HCT116 (cell line): ENCODE results near the gene SCFD1. TPM values are rescaled to one million over a fixed set of nuclear protein-coding genes. Genes with fewer than 3 reads are reported as not detected.

Source experiments
- ATAC-seq: fragments of 200-7000 bp; cut with Tn5 transposase; 2 replicates; pipeline ENCODE4 v1.9.1; 2020; ENCODE audit warnings: mild to moderate bottlenecking, moderate library complexity
- BruUV-seq: library from RNA; stranded (reverse); fragments of 400-500 nt; replicated peaks from 2 replicates; lab custom pipeline; 2021; lab: Mats Ljungman, UMichigan
- CTCF ChIA-PET: fragments of 300-600 bp; sonication (Branson Sonifier 250); formaldehyde crosslinking; loops from one replicate; lab custom pipeline; 2021; ENCODE audit warnings: antibody characterized with exemption; lab: Charles Lee
- POLR2A ChIA-PET: fragments of 300-600, 350-600 bp; sonication (Branson Sonifier 250); formaldehyde crosslinking; loops from one replicate; lab custom pipeline; 2021; ENCODE audit warnings: antibody characterized with exemption; lab: Charles Lee
- RAD21 ChIA-PET, 2 experiments: fragments of 300-600 bp; sonication (Branson Sonifier 250); formaldehyde crosslinking; loops; one replicate each; lab custom pipeline; 2023; ENCODE audit warnings: low total read pairs in 2 of 2; ENCODE audit not compliant: uncharacterized antibody in 2 of 2, unreplicated experiment in 2 of 2, low non-redundant PET in 1 of 2; lab: Charles Lee
- DNase-seq: peaks from one replicate; pipeline ENCODE4 v3.0.0-alpha.2; 2010; ENCODE audit warnings: low read depth, low spot score
- H2AFZ ChIP-seq: fragments of 200-600 bp; shearing (Covaris generic), sonication (generic); 2 replicates; pipeline ENCODE4 v1.6.1; 2017; ENCODE audit warnings: low read depth, mixed run types, mixed read lengths, antibody characterized with exemption, low read length; ENCODE audit not compliant: poor library complexity, severe bottlenecking
- H3K27ac ChIP-seq: 2 replicates; pipeline ENCODE4 v1.5.1; 2012; ENCODE audit warnings: low read depth, low read length
- H3K27me3 ChIP-seq: fragments of 200-600 bp; sonication (generic); 2 replicates; pipeline ENCODE4 v1.6.1; 2016; ENCODE audit warnings: mixed run types, low read length, mixed read lengths; ENCODE audit not compliant: insufficient read depth
- H3K36me3 ChIP-seq, 2 experiments: fragments of 200-500 bp in 1 of 2; fragments of 200-600 bp in 1 of 2; sonication (Bioruptor generic) in 1 of 2; sonication (generic) in 1 of 2; 2 replicates each; pipeline versions ENCODE4 v1.5.1 to v1.6.1; 2014 to 2016; ENCODE audit warnings: low read length in 2 of 2, inconsistent platforms in 1 of 2, mixed read lengths in 1 of 2, mixed run types in 1 of 2; ENCODE audit not compliant: insufficient read depth in 2 of 2, control insufficient read depth in 1 of 2
- H3K4me1 ChIP-seq, 2 experiments: fragments of 200-600 bp in 1 of 2; sonication (generic) in 1 of 2; 2 replicates each; pipeline versions ENCODE4 v1.5.1 to v1.6.1; 2012 to 2017; ENCODE audit warnings: low read length in 2 of 2, inconsistent platforms in 1 of 2, mild to moderate bottlenecking in 1 of 2, mixed read lengths in 1 of 2, mixed run types in 1 of 2, moderate library complexity in 1 of 2; ENCODE audit not compliant: insufficient read depth in 2 of 2, control insufficient read depth in 1 of 2
- H3K4me2 ChIP-seq: fragments of 200-600 bp; sonication (generic); 2 replicates; pipeline ENCODE4 v1.6.1; 2017; ENCODE audit warnings: mixed run types, low read length, mixed read lengths
- H3K4me3 ChIP-seq, 2 experiments: fragments of 200-600 bp in 1 of 2; sonication (generic) in 1 of 2; replicated peaks in 1 of 2; 2 replicates each; pipeline ENCODE4 v1.5.1; 2011 to 2016; ENCODE audit warnings: low read length in 2 of 2, control low read depth in 1 of 2, low read depth in 1 of 2, mild to moderate bottlenecking in 1 of 2, mixed read lengths in 1 of 2, mixed run types in 1 of 2
- H3K79me2 ChIP-seq: fragments of 200-600 bp; sonication (generic); 2 replicates; pipeline ENCODE4 v1.6.1; 2017; ENCODE audit warnings: mild to moderate bottlenecking, mixed run types, low read length, moderate library complexity, mixed read lengths; ENCODE audit not compliant: insufficient read depth
- H3K9ac ChIP-seq: fragments of 200-600 bp; sonication (generic); 2 replicates; pipeline ENCODE4 v1.6.1; 2016; ENCODE audit warnings: low read length, mixed read lengths
- H3K9me2 ChIP-seq: fragments of 200-600 bp; sonication (generic), shearing (Covaris generic); 2 replicates; pipeline ENCODE4 v1.6.1; 2017; ENCODE audit warnings: mixed run types, mild to moderate bottlenecking, moderate library complexity; ENCODE audit not compliant: insufficient read depth
- H3K9me3 ChIP-seq, 2 experiments: fragments of 200-500 bp in 1 of 2; fragments of 200-600 bp in 1 of 2; sonication (Bioruptor generic) in 1 of 2; sonication (generic) in 1 of 2; 2 replicates each; pipeline ENCODE4 v1.6.1; 2014 to 2017; ENCODE audit warnings: low read length in 2 of 2, mixed read lengths in 2 of 2, inconsistent platforms in 1 of 2, low read depth in 1 of 2, mild to moderate bottlenecking in 1 of 2, mixed run types in 1 of 2, moderate library complexity in 1 of 2; ENCODE audit not compliant: control insufficient read depth in 1 of 2, insufficient read depth in 1 of 2
- H4K20me1 ChIP-seq: fragments of 200-600 bp; sonication (generic), shearing (Covaris generic); 2 replicates; pipeline ENCODE4 v1.6.1; 2017; ENCODE audit warnings: mixed run types, mild to moderate bottlenecking, moderate library complexity; ENCODE audit not compliant: insufficient read depth
- EGR1 ChIP-seq: IDR thresholded peaks from 2 replicates; pipeline ENCODE4 v1.6.1; 2012; ENCODE audit warnings: low read depth
- EZH2 ChIP-seq: fragments of 200-600 bp; sonication (generic); IDR thresholded peaks from 2 replicates; pipeline ENCODE4 v1.6.1; 2017; ENCODE audit warnings: antibody characterized with exemption, mixed run types
- FOSL1 ChIP-seq: IDR thresholded peaks from 2 replicates; pipeline ENCODE4 v1.6.1; 2012; ENCODE audit warnings: low read depth
- JUND ChIP-seq: IDR thresholded peaks from 2 replicates; pipeline ENCODE4 v1.6.1; 2012
- POLR2AphosphoS5 ChIP-seq: IDR thresholded peaks from 2 replicates; pipeline ENCODE4 v1.6.1; 2011; ENCODE audit warnings: mild to moderate bottlenecking, low read depth, low read length, moderate library complexity
- RAD21 ChIP-seq: IDR thresholded peaks from 2 replicates; pipeline ENCODE4 v1.6.1; 2012; ENCODE audit warnings: low read depth, mild to moderate bottlenecking
- SIN3A ChIP-seq: IDR thresholded peaks from 2 replicates; pipeline ENCODE4 v1.6.1; 2012; ENCODE audit warnings: low read depth
- SP1 ChIP-seq: IDR thresholded peaks from 2 replicates; pipeline ENCODE4 v1.6.1; 2012; ENCODE audit warnings: low read depth
- SRF ChIP-seq: IDR thresholded peaks from 2 replicates; pipeline ENCODE4 v1.6.1; 2012; ENCODE audit warnings: low read depth
- TCF7L2 ChIP-seq: IDR thresholded peaks from 2 replicates; pipeline ENCODE4 v1.7.0; 2011; ENCODE audit warnings: borderline replicate concordance, inconsistent platforms; ENCODE audit not compliant: insufficient read depth, insufficient read length; ENCODE audit errors: extremely low read depth
- YY1 ChIP-seq: IDR thresholded peaks from 2 replicates; pipeline ENCODE4 v1.6.1; 2011; ENCODE audit warnings: low read length, low read depth, moderate library complexity, mild to moderate bottlenecking; ENCODE audit not compliant: insufficient replicate concordance; ENCODE audit errors: extremely low read depth
- ZFX ChIP-seq: fragments of 450-650 bp; IDR thresholded peaks from 2 replicates; pipeline ENCODE4 v1.6.1; 2017
- ZNF274 ChIP-seq: fragments of 200-500 bp; sonication (Bioruptor generic); IDR thresholded peaks from 2 replicates; pipeline ENCODE4 v1.6.1; 2014; ENCODE audit warnings: mild to moderate bottlenecking, low read depth, low read length, inconsistent platforms
- intact Hi-C: fragments of 100-400 bp; cut with micrococcal nuclease; formaldehyde crosslinking; loops from 2 replicates; pipeline ENCODE4 v1.10.0; 2022
- total RNA-seq: library from RNA; stranded (reverse); gene quantifications from one replicate; pipeline ENCODE4 v1.2.1, GENCODE V29; 2021; ENCODE audit not compliant: unreplicated experiment
- TF ChIP-seq, protein P1 (sequence below): IDR thresholded peaks from 2 replicates; pipeline ENCODE4 v1.6.1; 2012
- TF ChIP-seq, protein P2 (sequence below): IDR thresholded peaks from 2 replicates; pipeline ENCODE4 v1.6.1; 2011; ENCODE audit warnings: mild to moderate bottlenecking, low read length, moderate library complexity; ENCODE audit not compliant: insufficient replicate concordance; ENCODE audit errors: extremely low read depth
- TF ChIP-seq, protein P3 (sequence below): IDR thresholded peaks from 2 replicates; pipeline ENCODE4 v1.6.1; 2012

The SCFD1 gene
- total RNA-seq, 1 experiment from 2014 or later, result 71.1 TPM

DNA sequence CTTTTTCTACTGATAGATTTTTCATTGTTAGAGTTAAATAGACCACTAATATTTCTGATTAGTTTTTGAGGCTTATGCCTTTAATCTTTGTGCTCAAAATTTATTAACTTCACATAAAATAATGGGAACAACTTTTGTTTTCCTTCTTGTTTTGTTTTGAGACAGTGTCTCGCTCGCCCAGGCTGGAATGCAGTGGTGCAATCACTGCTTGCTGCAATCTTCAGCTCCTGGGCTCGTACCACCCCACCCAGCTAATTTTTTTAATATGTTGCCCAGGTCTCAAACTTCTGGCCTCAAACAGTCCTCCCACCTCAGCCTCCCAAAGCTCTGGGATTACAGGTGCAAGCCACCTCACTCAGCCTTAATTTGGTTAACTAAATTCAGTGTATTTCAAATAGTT lies 16.8 kb downstream of the SCFD1 start:
- Histone ChIP-seq H2AFZ (no peak overlapping the region), H3K4me2 (no peak overlapping the region), H3K36me3 (peaks cover 13 to 27% of the 10 kb centered on the region in 2 experiments; a peak in 3 of 4 replicates), H4K20me1 (no peaks in the 10 kb centered on the region), H3K79me2 (no peaks in the 10 kb centered on the region), H3K27ac (no peak overlapping the region), H3K4me1 (no peaks in the 10 kb centered on the region), H3K4me3 (no peak overlapping the region), H3K27me3 (no peaks in the 10 kb centered on the region), H3K9ac (no peak overlapping the region), H3K9me2 (no peaks in the 10 kb centered on the region), H3K9me3 (no peaks in the 10 kb centered on the region)
- no TSS peak for BruUV-seq
- RAD21 ChIA-PET, result no interaction called here
- POLR2A ChIA-PET, result no interaction called here
- TF ChIP-seq, protein P1, sequence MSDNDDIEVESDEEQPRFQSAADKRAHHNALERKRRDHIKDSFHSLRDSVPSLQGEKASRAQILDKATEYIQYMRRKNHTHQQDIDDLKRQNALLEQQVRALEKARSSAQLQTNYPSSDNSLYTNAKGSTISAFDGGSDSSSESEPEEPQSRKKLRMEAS, result no peak
- TF ChIP-seq RAD21, result no peak
- intact Hi-C loops, result no loop called here
- no peak for ATAC-seq
- CTCF ChIA-PET, result no interaction called here
- no peak for DNase-seq

DNA sequence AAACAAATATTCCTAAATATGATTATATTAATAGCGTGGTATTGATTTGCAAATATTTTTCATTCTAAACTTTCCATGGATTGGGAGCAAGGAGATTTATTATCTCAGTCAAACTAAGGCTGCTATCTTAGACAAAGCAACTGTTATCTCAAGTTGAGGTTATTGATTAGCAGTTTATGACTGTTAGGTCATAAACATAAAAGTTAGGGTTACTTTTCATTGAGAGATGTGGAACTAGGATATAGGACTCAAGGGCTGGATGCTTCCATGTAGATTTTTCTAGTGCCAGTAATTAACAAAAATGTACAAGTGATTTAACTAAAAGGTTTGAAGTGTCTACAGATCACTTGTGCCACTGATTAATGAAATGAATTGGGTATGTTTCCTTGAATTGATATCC lies 19.1 kb downstream of the SCFD1 start:
- no peak overlapping the region for H3K4me2 ChIP-seq
- H4K20me1 ChIP-seq, result no peaks in the 10 kb centered on the region
- no TSS peak for BruUV-seq
- H3K4me3 ChIP-seq, result no peak overlapping the region
- ChIA-PET CTCF (no interaction called here), RAD21 (no interaction called here), POLR2A (no interaction called here)
- intact Hi-C loops, result no loop called here
- no peak overlapping the region for H2AFZ ChIP-seq
- DNase-seq, result no peak
- H3K9ac ChIP-seq, result no peak overlapping the region
- H3K27me3 ChIP-seq, result no peaks in the 10 kb centered on the region
- no peak for ATAC-seq
- H3K4me1 ChIP-seq, result no peaks in the 10 kb centered on the region
- 0 out of 2 replicates have a peak, but pooled peaks cover 14% of the 10 kb centered on the region for H3K79me2 ChIP-seq
- no peak overlapping the region for H3K27ac ChIP-seq
- peaks cover 20 to 24% of the 10 kb centered on the region in 2 experiments; a peak in 3 of 4 replicates for H3K36me3 ChIP-seq
- H3K9me3 ChIP-seq, result no peaks in the 10 kb centered on the region; a peak in 1 of 4 replicates
- no peaks in the 10 kb centered on the region for H3K9me2 ChIP-seq
- TF ChIP-seq, protein P1, result no peak
- no peak for TF ChIP-seq SP1
- TF ChIP-seq, protein P2, sequence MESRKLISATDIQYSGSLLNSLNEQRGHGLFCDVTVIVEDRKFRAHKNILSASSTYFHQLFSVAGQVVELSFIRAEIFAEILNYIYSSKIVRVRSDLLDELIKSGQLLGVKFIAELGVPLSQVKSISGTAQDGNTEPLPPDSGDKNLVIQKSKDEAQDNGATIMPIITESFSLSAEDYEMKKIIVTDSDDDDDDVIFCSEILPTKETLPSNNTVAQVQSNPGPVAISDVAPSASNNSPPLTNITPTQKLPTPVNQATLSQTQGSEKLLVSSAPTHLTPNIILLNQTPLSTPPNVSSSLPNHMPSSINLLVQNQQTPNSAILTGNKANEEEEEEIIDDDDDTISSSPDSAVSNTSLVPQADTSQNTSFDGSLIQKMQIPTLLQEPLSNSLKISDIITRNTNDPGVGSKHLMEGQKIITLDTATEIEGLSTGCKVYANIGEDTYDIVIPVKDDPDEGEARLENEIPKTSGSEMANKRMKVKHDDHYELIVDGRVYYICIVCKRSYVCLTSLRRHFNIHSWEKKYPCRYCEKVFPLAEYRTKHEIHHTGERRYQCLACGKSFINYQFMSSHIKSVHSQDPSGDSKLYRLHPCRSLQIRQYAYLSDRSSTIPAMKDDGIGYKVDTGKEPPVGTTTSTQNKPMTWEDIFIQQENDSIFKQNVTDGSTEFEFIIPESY, result no peak
- TF ChIP-seq, protein P3, sequence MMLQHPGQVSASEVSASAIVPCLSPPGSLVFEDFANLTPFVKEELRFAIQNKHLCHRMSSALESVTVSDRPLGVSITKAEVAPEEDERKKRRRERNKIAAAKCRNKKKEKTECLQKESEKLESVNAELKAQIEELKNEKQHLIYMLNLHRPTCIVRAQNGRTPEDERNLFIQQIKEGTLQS, result no peak
- TF ChIP-seq YY1, result no peak
- no peak for TF ChIP-seq ZNF274
- TF ChIP-seq POLR2AphosphoS5, result no peak
- TF ChIP-seq JUND, result no peak
- TF ChIP-seq SRF, result no peak
- no peak for TF ChIP-seq TCF7L2
- TF ChIP-seq ZFX, result no peak
- no peak for TF ChIP-seq EGR1
- no peak for TF ChIP-seq FOSL1
- TF ChIP-seq EZH2, result no peak
- TF ChIP-seq SIN3A, result no peak
- TF ChIP-seq RAD21, result no peak
